PFSK-1 (cell line): Measurements from ENCODE around the gene EPM2A.

ENCODE experiments used
- FOXP2 ChIP-seq: optimal IDR thresholded peaks from 2 replicates; pipeline ENCODE3; 2011; ENCODE audit warnings: borderline replicate concordance, control low read depth, inconsistent platforms; ENCODE audit not compliant: insufficient read depth; ENCODE audit errors: extremely low read length, extremely low read depth
- POLR2AphosphoS5 ChIP-seq: IDR thresholded peaks from 2 replicates; pipeline ENCODE4 v1.6.1; 2012; ENCODE audit warnings: low read depth, mild to moderate bottlenecking, control low read depth, low read length, moderate library complexity
- SIN3A ChIP-seq: IDR thresholded peaks from 2 replicates; pipeline ENCODE4 v1.6.1; 2012; ENCODE audit warnings: mild to moderate bottlenecking, low read length, moderate library complexity, borderline replicate concordance; ENCODE audit not compliant: insufficient read depth
- TAF1 ChIP-seq: IDR thresholded peaks from 2 replicates; pipeline ENCODE4 v1.6.1; 2012; ENCODE audit warnings: low read length, control low read depth, borderline replicate concordance; ENCODE audit not compliant: insufficient read depth
- TF ChIP-seq, protein P1 (sequence below), 2 experiments: IDR thresholded peaks; 2 replicates each; pipeline versions ENCODE4 v1.6.1 to v1.8.0; 2011 to 2012; ENCODE audit warnings: low read depth in 2 of 2, low read length in 2 of 2, control low read depth in 1 of 2, inconsistent platforms in 1 of 2, mild to moderate bottlenecking in 1 of 2, moderate library complexity in 1 of 2; ENCODE audit not compliant: insufficient read depth in 1 of 2

EPM2A gene

GRCh38 chr6:145669627-145670034 is 65.7 kb downstream of the EPM2A start:
- TF ChIP-seq FOXP2 (no peak), POLR2AphosphoS5 (no peak), SIN3A (no peak), TAF1 (no peak)
- TF ChIP-seq, protein P1, sequence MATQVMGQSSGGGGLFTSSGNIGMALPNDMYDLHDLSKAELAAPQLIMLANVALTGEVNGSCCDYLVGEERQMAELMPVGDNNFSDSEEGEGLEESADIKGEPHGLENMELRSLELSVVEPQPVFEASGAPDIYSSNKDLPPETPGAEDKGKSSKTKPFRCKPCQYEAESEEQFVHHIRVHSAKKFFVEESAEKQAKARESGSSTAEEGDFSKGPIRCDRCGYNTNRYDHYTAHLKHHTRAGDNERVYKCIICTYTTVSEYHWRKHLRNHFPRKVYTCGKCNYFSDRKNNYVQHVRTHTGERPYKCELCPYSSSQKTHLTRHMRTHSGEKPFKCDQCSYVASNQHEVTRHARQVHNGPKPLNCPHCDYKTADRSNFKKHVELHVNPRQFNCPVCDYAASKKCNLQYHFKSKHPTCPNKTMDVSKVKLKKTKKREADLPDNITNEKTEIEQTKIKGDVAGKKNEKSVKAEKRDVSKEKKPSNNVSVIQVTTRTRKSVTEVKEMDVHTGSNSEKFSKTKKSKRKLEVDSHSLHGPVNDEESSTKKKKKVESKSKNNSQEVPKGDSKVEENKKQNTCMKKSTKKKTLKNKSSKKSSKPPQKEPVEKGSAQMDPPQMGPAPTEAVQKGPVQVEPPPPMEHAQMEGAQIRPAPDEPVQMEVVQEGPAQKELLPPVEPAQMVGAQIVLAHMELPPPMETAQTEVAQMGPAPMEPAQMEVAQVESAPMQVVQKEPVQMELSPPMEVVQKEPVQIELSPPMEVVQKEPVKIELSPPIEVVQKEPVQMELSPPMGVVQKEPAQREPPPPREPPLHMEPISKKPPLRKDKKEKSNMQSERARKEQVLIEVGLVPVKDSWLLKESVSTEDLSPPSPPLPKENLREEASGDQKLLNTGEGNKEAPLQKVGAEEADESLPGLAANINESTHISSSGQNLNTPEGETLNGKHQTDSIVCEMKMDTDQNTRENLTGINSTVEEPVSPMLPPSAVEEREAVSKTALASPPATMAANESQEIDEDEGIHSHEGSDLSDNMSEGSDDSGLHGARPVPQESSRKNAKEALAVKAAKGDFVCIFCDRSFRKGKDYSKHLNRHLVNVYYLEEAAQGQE (IDR thresholded peaks at IDR 0.05; ENCODE audit: insufficient read depth in 1 of 2, low read depth in 2 of 2, low read length in 2 of 2): no peak

DNA sequence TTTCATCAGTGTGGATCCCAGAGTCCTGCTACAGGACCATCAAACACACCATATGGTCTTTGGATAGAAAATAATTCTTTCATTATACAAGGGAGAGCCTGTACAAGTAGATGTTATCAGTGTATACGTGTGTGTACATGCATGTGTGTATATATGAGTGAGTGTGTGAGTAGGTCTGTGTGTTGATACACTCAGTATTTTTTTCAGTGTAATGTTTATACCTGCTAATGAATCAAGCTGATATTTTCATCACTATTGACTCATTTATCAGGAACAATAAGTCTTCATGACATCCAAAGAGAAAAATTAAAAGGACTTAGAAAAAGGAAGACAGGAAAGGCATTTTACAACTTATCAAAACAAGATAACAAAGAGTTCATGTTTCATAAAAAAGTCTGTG is 66.5 kb downstream of the EPM2A start:
- no peak for TF ChIP-seq FOXP2

GRCh38 chr6:145660676-145661075 is 74.6 kb downstream of the EPM2A start:
- TF ChIP-seq POLR2AphosphoS5 (no peak), TAF1 (no peak), SIN3A (no peak), FOXP2 (no peak)
- TF ChIP-seq, protein P1 (IDR thresholded peaks at IDR 0.05; ENCODE audit: insufficient read depth in 1 of 2, low read depth in 2 of 2, low read length in 2 of 2): no peak

DNA sequence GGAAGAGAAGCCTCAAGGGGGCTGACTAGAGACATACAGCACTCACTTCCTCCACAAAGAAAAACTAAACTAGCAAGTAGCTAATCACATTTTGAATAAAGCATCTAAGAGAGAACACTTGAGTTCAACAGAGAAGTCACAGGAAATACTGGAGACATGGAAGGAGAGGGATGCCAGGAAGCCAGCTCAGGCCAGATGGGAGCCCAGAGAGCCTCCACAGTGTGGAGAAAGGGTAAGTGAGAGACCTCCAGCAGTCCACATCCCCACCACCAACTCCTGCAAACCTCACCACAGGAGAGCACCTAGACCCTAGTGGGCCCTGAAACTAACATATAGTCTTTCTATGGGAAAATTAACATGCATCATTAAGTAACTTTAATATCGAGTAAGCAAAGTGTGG is 79.2 kb downstream of the EPM2A start:
- TF ChIP-seq SIN3A (no peak), TAF1 (peak; percentile 56; the same call in 1 of the 2 replicates)

DNA sequence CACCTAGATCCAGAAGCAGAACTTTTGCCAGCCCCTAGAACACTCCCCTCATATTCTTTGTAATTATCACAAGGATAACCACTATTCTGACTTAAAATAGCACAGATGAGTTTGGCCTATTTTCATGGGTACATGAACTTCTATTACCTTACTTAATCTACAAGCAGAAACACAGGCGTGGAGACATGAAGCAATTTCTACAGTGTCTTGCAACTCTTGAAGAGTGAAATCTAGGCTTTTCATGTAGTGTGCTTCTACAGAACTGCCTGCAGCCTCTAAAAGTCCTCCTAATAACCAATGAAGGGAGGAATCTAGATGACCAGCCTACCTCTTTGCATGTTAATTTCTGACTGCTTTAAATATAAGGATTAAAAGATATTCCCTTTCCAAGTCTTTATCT is 82.7 kb downstream of the EPM2A start:
- TF ChIP-seq FOXP2 (no peak), POLR2AphosphoS5 (no peak), SIN3A (no peak), TAF1 (no peak)
- TF ChIP-seq, protein P1 (IDR thresholded peaks at IDR 0.05; ENCODE audit: insufficient read depth in 1 of 2, low read depth in 2 of 2, low read length in 2 of 2): no peak

DNA sequence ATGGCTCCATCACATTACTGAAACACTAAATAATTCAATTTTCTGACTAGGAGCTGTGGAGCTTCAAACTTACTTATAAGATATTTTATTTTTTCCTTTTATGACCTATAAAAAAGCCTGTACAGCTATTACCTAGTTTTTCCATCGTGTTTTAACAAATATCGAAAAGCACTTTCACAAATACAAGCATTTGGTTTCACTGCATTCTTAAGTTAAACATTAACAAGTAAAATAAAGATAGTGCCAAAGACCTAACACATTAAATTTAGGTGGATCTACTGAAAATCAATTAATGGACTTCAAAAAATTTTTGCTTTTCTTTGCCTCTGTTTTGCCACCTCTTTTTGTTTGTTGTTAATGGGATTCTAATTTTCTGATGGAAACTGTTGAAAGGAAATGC is 83.3 kb downstream of the EPM2A start:
- TF ChIP-seq, protein P1 (IDR thresholded peaks at IDR 0.05; ENCODE audit: insufficient read depth in 1 of 2, low read depth in 2 of 2, low read length in 2 of 2): no peak
- TF ChIP-seq FOXP2: no peak
- no peak for TF ChIP-seq POLR2AphosphoS5
- no peak for TF ChIP-seq SIN3A
- no peak for TF ChIP-seq TAF1
